CD4-positive, alpha-beta T cell treated with Interleukin-6 for 4 hours (primary cell): Measurements from ENCODE around the gene ATG7.

Experiments used
- DNase-seq: peaks from one replicate; pipeline ENCODE4 v3.0.0-alpha.2; 2020; ENCODE audit warnings: mixed read lengths

The ATG7 gene

DNA sequence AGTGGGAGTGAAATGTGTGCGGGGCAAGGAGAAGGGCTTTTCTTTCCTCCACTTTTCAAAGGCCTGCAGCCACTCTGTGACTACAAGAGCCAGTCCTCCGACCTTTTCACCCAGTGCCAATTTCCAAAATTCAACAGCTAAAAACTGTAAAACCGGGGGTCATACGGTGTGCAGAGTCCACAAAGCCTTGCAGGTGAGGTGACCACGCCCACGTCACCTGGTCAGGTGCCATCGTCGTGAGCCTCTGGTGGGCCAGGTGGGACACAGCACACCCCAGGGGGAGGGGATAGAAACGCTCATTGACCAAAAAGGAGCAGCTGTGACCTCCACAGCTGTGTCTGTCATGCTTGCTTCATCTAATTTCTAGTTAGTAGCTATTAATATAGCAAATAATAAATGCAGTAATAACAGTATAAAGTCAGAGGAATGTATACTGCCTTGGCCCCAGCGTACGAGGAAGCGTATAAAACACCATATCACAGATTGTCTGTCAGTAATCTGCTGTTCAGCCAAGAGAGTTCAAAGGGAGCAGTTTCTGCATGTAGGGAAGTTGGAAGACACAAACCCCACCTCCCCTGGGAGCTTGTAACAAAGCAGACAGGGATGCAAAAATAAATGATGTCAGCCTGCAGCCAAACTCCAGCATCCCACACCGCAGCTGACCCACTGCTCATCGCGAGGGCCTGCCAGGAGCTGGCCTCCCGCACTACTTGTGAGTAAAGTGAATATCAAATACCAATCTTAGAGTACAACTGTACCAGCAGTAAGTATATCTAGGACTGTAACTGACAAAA lies 284.9 kb downstream of the ATG7 start:
- DNase-seq = no peak

DNA sequence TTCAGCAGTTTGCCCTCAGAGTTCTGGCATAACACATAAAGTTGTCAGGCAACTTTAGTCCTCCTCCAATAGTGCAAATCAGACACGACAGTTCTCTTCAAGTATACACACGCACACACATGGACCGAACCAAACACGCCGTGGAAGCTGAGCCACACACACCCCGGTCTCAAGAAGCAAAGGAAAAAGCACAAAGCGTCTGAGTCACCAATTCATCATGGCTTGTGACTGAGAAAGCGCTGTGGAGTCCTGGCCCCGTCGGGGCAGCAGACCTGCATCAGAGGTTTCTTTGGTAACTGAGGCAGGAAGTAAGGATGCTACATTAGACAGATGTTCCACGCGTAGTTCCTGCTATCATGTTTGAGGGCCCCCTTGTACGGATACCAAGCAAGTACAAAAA lies 285.8 kb downstream of the ATG7 start:
- DNase-seq = no peak

DNA sequence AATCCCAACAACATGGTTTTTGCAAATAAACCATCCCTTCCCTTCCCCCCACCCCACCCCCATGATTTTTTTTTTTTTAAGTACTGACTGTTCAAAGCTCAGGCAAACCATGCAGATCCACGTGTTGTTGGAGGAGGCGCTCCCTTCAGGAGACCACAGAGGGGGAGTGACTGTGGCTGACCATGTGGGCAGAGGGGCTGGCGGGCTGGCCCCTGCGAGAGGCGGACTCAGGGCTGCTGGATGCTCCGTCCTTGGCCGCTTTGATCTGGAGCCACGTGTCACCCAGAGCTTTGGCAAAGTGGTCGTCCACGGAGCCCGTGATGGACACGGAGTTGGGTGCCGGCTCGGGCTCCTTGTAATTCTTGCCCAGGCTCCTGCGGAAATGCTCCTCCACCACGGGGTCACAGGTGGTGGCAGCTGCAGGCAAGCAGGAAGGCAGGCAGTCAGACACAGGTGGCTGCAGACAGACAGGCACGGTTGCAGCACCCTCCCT lies 286.3 kb downstream of the ATG7 start:
- DNase-seq = no peak

DNA sequence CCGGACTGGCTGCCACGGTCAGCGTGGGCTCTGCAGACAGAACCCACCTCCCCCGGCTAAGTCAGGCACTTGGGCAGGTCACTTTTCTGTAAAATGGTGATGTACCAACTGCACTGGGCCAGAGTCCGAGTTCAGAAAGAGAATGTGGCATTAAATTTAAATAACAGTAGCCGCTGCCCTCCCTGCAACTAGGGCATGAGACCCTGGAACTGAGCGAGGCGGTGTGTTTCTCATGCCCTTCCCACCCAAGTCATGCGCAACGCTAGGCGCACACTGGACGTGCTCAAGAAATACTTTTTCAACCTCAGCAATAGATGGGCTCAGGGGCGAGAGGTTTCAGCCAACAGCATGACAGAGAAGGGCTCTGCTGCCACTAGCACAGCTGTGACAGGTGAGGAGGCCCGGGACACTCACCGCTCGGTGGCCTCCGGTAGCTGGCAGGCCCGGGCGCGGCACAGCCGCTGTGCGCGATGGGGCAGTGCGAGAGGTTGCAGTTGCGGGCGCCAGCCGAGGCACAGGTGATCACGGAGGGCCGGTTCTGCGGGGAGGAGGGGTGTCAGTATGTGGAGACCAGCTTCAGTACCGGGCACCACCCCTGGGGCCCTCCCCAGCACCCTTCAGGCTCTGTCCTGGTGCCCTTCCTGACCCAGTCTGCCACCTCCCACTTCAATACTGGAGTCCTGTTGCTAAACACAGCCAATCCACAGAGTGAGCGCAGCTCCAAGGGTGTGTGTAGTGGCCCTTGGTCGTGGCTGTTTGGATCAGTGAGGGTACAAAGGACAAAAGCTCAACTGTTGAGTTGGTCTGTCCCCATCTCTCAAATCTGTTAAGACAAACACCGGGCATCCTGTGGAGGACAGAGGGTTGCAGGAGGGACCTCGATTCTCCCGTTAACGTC lies 287.0 kb downstream of the ATG7 start:
- DNase-seq = no peak

DNA sequence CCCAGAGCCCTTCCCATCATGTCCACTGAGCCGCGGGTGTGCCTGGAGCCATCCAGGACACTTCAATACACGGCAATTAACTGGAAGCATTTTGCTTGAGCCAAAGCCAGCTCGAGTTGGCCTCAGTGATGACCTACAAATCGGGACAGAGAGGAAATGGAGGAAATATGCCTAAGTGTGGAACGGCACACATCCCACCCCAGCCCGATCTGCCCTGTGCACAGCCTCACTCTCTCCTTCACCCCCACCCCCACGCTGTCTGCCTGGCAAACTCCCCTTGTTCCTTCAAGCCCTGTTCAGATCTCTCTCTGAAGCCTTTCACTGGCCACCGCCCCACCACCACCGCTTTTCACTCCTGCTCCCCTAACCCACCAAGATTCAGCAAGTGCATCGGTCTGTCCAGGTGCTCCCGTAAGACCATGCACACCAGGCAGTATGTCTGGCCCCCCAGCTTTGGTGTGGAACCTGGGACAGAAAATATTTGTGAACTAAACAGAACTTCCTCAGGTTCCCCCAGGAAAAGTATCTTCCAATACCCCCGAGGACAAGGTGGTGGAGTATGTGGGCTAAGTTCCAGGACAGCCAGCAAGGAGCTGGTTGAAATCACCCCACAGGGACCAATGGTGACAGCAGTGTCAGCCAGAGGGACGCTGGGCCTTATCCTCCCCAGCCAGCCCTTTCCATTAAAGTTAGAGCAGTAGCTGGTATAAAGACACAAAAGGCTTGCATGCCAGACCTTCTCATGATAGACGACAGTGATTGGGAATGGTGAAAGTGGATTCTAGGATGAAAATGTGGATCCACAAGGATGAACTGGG lies 287.8 kb downstream of the ATG7 start:
- DNase-seq = no peak

DNA sequence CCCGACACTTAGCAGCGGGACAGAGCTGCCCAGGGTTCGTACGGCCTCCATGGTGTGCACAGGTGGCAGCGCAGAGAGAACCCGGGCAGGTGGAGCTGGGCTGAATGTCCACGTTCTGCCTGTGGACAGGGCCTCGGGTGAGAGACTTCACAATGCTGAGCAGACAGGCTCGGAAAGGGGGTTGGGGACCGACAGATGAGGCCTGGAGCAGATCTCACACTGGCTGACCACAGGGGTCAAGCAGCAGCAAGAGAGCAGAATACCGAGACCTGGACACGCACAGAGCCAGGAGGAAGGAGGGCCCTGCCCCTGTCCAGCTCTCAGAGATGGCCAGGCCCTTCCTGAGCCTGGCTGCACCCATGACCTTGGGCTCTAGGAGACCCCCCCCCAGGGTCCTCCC lies 288.5 kb downstream of the ATG7 start:
- DNase-seq = no peak

DNA sequence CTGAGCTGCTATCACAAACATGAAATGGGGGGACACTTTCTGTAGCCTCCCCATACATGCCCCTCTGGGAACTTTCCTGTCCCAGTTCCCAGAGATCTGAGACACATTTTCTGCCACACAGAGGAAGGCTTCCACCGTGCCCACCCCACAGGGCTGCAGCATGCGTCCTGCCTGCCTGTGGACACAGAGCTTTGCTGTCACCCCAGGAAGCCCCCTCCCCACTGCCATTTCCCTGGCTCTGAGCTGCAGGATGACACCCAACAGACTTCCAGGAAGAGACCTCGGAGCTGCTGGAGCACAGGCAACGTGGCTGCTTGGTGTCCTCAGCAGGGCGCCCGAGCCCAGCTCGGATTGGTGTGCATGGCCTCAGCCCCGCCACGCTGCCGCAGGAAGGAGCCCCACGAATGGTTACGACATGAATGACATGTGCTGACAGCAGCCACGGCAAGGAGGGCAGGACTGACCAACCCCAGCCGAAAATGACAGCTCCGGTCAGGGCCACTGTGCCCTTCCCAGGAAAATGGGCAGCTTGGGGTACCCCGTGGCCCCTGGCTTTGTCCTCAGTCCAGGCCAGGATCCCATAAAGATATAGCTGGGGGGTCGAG lies 290.2 kb downstream of the ATG7 start:
- DNase-seq = no peak

DNA sequence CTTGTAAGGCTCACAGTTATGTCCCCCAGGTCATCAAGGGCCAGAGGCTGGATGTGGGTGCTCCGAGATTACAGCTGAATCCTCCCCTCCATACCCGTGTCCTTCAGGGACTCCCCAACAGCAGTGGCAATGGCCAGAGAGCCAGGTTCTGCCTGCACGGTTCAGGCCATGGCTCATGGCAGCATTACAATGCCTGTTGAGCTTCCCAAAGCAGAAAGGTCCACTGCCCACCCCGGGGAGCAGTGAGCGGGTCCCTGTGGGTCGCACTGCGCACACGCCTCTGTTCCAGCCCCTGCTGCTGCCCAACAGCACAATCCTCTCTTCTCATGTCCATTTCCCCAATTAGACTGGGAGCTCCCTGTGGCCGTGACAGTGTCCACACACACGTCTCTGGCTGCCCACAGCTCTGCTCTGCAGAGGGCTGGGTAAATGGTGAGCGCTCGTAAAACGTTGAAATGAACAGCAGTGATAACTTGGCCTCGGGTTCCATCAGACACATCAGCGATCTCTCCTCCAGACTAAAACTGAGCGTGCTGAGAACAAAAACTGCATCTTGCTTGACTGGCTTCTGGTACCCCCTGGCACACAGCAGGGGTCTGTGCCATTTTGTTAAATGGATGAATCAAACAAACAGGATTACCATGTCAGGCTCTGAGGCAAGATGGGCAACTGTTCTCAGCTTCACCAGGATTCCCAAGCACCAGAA lies 291.1 kb downstream of the ATG7 start:
- DNase-seq = no peak

DNA sequence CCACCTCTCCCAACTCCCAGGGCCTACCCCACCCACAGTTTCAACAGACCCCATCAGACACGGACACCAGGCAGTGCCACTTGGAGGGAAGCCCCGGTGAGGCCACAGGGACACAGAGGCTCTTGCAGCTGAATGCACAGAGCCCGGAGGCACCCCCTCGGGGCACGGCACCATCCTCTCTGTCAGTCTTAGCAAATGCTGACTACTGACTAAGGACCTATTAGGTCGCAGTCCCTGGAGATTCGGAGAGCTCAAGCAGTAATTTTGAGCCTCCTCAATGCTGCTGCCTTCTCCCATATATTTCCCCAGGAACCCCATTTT lies 291.6 kb downstream of the ATG7 start:
- DNase-seq = no peak

DNA sequence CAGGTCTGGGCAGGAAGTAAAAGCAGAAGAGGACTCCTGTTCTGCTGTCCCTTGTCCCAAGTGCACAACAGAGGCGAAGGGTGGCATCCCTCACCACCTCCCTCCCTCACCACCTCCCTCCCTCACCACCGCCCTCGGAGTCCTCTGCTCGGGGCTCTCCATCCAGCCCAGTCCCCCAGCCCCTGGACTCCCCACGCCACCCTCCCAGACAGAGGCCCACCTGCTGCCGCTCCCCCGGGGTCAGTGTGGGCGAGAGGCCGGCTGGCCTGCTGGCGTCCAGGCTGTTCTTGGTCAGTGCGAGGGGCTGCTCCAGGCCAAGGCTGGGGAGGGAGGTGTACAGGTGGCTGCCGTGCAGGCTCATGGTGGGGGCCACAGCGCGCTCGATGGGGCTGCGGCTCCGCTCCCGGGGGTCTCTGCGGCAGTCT lies 292.4 kb downstream of the ATG7 start:
- DNase-seq = no peak

DNA sequence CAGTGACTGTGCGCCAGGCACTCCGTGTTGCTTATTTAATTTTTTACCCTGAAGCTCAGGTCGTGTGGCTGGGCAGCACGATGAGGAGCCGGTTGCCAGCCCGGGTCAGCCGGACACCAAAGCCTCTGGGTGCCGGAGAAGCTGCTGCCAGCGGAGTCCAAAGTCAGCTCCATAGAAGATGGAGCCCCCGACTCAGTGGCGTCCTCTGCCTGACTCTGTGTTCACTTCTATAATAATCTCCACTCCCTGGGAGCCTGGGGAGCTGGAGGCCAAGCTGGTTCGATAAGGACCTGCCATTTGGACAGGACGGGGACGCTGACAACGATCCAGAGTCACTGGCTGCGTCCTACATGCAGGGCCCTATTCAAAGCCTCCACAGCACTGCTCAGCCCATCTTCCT lies 292.9 kb downstream of the ATG7 start:
- no peak for DNase-seq

DNA sequence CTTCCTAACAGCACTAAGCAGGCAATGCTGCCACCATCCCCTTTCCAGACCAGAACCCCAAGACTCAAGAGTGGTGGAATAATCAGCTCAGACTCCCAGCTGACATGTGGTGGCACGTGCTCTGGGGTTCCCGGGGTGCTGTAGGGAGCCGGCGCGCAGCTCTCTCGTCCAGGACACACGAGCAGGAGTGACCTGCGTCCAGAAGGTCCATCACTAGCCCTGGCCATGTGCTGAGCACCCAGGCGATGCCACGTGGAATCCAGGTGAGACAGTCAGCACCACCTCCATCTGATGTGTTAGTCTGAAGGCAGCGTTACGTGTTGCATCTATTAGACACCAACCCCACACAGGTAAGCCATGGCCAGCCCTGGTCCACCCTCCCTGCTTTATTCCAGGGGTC lies 293.3 kb downstream of the ATG7 start:
- no peak for DNase-seq

DNA sequence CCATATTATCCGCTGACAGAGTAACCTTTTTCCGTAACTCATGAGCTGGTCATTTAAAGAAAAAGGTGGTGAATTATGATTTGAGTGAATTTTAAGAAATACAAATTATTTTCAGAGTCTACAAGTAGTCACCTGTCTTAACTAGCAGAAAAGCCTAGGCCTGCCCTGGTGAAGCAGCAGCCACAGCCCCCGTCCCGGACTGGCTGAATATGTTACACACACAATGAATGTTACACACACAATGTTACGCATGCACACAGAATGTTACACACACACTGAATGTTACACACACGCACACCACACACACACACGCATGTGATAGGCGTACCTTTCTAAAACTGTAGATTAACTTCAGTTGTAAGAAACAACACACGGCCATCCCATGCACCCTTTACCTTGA lies 293.7 kb downstream of the ATG7 start:
- no peak for DNase-seq

DNA sequence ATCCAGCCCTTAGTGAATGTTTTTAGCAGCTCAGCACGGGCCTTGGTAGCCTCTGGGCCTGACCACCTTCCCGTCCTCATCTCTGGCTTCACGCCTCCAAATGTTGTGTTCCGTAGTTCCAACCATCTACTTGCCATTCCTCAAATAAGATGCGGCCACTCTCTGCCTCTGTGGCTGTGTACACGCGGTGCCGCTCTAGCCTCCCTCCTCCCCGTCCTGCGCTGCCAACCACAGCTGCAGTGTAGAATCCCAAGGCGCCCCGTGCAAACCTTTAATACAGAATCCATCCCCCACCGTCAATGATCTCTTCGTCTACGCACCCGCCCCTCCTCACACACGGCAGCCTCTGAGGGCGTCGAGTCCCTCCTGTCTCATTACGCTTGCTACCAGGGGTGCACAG lies 294.3 kb downstream of the ATG7 start:
- DNase-seq = no peak

DNA sequence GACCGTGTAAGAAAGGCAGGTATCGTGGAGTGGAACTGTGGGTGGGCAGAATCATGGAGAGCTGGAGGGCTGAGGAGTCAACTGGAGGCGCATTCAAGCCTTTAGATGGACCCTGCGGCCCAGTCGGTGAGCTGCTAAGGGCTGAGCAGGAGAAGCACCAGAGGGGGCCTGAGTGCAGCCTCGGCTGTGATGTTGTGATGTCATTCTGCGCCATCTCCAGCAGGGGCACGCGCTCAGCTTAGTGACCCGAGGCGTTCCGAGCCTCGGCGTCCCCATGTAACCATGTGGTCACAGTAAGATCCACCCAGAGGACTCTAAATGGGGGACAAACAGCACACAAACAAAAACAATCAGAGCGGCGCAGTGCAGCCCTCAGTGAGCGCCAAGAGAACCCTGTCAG lies 294.7 kb downstream of the ATG7 start:
- DNase-seq = no peak

DNA sequence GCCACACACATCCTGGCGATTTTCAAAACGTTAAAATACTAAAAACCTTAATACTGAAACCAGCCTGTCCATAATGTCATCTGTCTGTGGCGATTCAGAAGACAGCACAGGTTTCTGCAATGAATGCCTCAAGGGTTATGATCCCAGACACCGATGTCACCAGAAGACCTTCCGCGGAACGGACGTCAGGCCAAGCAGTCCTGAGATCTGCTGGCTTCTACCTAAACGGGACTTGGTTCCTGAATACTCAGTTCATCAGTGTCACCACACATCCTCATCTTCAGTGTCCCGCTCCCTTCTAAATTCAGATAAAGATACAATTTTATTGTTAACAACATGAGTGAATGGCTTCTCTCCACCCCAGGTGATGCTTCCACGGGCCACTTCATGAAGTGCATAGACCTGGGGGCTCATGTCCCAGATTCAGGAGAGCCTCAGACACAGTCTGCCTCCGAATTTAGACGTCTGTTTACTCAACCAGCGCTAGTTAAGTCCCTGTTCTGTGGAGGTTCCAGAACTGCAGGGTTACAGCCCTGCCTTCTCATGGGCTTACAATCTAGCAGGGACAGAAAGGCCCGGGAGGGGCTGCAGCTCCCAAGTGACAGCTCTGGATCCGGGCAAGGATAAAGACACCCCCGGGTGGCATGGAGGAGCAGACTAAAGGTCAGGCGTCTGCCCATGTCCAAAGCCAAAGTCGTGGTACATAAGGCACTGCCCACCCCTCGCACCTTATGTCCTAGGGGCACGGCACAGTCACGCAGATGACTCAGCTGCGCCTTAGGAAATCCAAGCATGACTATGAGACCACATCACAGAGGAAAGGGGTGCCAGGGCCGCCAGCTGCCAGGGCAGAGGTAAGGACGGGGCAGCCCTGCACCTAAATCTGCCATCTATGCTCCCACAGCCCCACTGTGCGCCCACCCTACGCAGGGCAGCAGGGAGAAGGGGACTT lies 295.6 kb downstream of the ATG7 start:
- no peak for DNase-seq

DNA sequence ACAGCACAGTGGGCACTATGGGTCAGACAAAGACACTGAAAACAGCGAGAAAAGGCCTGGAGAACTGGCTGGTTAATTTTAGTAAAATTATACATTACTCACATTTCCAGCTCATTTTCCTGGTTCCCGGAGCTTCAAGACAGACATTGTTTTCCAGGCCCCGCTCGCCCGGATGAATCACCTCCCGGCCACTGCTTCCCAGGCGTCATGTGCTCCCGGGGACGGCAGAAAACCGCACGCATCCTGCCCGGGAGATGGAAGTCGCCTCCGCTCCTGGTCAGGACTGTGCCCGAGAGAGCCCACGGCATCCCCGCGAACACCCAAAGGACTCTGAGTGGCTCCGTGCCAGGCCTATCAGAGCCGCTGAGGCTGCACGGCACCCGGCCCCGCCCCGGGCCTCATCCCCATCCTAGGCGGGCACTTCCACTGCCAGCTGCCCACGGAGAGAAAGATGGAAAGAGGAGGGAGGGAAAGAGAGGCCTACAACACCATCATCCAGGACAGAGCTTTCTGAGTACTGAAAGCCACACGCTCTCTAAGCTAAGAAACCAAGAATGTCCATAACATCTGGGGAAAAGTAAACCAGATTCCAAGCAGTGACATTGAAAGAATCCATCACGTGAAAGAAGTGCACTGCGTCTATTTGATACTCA lies 296.4 kb downstream of the ATG7 start:
- no peak for DNase-seq

DNA sequence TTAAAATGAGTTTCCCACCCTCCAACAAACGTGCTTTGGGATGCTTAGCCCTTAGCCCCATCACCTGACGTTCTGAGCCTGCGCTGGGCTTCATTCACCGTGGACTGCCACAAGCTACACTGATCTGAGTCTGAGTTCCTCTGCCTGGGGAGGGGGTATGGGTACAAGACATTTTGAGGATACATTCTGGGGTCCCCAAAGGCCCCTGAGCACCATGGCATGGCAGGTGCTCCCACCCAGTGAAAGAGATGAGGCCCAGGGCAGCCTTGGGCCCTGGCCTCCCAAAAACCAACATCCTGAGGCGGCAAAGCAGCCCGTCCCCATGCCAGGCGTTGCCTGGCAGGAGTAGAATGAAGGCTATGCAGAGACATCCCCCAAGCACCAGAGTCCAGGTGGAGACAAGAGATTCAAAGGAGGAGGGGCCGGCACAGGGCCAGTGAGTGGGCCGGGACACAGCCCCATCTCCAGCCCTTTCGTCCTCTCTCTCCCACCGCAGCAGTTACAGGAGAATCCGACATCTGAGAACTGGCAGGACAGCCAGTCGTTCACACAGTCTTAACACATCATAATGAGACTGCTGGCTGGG lies 297.1 kb downstream of the ATG7 start:
- DNase-seq = no peak

DNA sequence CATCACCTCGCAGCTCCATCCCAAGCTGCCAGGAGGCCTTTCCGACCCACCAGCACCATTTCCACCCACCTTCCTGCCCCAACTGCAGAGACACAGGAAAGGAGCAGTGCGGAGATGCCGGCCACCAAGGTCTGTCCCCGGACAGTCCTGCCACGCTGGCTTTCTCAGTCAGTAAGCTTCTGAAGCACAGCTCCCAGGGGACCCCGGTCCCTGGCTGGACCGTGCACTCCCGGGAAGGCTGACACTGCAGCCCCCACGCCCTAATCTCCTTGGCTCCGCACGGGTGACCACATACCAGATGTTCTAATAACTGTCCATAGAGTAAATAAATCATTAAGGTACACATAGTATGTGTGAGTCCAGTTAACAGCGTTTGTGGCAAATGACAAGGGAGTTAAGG lies 298.1 kb downstream of the ATG7 start:
- no peak for DNase-seq
